ENCODE results near the gene LRMDA. TPM values are rescaled to one million over a fixed set of nuclear protein-coding genes. Genes with fewer than 3 reads are reported as not detected.

Gene LRMDA
- total RNA-seq, 1 donor from 2014 or later = 5.2 TPM

DNA sequence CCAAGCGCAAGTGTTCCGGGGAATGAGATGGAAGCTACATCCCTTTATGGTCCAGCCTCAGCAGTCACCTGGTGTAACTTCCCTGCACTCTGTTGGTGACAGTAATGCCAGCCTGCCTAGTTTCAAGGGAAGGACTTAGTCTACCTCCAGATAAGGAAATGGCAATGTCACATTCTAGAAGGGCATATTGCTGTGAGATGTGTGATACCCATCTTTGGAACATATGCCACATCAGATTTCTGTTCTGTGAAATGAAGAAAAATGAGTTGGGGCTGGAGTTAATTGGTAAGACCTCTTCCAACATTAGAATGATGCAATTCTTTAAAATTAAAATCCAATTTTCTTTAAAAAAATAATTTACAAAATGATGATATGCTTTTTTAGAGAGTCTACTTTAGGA lies 212.0 kb downstream of the LRMDA start:
- Histone ChIP-seq H3K27me3 (no peaks in the 10 kb centered on the region), H3K9me3 (ENCODE audit: low read depth) (no peaks in the 10 kb centered on the region), H3K79me2 (ENCODE audit: low read depth) (no peaks in the 10 kb centered on the region), H3K9ac (no peak overlapping the region), H3K4me1 (peaks cover 6% of the 10 kb centered on the region), H2AFZ (replicated peaks) (no peak overlapping the region), H4K20me1 (ENCODE audit: low read depth) (no peaks in the 10 kb centered on the region), H3K36me3 (no peaks in the 10 kb centered on the region), H3K4me2 (no peak overlapping the region), H3K4me3 (no peak overlapping the region), H3K27ac (no peak overlapping the region), H3F3A (ENCODE audit: low read depth) (no peaks in the 10 kb centered on the region)
- TF ChIP-seq EZH2 (IDR thresholded peaks at IDR 0.05) (no peak), EZH2phosphoT487 (IDR thresholded peaks at IDR 0.05) (no peak)
- TF ChIP-seq, protein P1, sequence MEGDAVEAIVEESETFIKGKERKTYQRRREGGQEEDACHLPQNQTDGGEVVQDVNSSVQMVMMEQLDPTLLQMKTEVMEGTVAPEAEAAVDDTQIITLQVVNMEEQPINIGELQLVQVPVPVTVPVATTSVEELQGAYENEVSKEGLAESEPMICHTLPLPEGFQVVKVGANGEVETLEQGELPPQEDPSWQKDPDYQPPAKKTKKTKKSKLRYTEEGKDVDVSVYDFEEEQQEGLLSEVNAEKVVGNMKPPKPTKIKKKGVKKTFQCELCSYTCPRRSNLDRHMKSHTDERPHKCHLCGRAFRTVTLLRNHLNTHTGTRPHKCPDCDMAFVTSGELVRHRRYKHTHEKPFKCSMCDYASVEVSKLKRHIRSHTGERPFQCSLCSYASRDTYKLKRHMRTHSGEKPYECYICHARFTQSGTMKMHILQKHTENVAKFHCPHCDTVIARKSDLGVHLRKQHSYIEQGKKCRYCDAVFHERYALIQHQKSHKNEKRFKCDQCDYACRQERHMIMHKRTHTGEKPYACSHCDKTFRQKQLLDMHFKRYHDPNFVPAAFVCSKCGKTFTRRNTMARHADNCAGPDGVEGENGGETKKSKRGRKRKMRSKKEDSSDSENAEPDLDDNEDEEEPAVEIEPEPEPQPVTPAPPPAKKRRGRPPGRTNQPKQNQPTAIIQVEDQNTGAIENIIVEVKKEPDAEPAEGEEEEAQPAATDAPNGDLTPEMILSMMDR (IDR thresholded peaks at IDR 0.05) = no peak
- Mint-ChIP-seq H3K9me3 (no peaks in the 10 kb centered on the region), H3K27ac (no peak overlapping the region), H3K27me3 (ENCODE audit: insufficient read depth, low read depth) (peaks cover 6% of the 10 kb centered on the region), H3K36me3 (no peaks in the 10 kb centered on the region), H3K4me3 (no peak overlapping the region), H3K4me1 (peaks cover 9% of the 10 kb centered on the region)
- DNase-seq (ENCODE audit: low spot score) = no peak

DNA sequence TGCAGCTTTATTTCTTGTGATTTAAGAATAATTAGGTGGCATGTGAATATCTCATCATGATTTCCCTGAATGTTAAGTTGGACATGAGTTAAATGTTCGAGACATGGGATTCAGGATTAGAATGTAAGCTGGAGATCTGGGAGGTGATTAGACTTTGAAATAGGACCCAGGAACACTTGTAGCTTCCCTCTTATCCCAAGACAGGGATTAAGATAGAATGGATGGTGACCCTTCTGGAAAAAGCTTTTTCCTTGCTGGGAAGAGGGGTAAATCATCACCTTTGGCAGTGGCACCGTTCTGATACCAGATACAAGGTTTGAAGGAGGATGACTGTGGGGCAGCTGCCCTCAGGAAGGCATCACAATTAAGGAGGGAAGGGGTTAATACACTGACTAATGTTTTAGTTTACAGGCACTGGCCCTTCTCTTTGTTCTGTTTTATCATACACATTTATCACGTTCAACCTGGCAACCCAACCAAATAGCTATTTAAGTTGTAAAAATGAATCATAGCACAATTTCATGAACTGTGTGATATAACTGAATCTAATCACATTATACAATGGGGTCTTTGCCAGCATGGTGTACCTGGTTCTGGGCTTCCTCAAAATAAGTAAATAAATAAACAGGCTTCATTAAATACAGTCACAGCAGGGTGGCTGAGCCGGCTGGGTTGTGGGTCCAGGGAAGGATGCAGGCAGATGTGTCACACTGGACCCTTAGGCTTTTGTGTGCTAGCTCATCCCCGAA lies 212.7 kb downstream of the LRMDA start:
- H3K9me3 Mint-ChIP-seq = no peaks in the 10 kb centered on the region

DNA sequence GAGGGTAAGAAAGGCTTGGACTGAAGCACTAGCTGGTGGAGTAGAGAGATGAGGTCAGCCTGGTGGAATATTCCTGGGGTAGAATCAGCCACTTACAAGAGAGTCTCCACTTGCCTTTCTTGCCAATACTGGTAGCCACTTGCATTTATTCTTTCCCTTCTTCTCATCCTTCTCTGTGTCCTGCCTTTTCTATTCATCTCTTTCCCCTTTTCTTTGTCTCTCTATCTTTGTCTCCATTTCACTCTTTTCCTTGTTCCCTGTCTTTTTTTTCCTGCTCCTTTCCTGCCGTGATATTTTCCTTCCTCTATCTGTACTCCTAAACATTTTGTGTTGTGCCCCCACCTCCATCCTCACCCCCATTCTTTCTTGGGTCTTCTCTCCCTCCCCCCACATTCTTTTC lies 214.3 kb downstream of the LRMDA start:
- Mint-ChIP-seq H3K9me3 (no peaks in the 10 kb centered on the region), H3K27me3 (ENCODE audit: insufficient read depth, low read depth) (peaks cover 6% of the 10 kb centered on the region), H3K4me3 (no peak overlapping the region), H3K27ac (no peak overlapping the region), H3K36me3 (no peaks in the 10 kb centered on the region), H3K4me1 (peaks cover 11% of the 10 kb centered on the region)
- H3K9me3 ChIP-seq (ENCODE audit: low read depth) = no peaks in the 10 kb centered on the region
- H2AFZ ChIP-seq (replicated peaks) = no peak overlapping the region
- no peaks in the 10 kb centered on the region for H3F3A ChIP-seq (ENCODE audit: low read depth)
- H3K27ac ChIP-seq = no peak overlapping the region
- H3K4me3 ChIP-seq = no peak overlapping the region
- no peaks in the 10 kb centered on the region for H3K79me2 ChIP-seq (ENCODE audit: low read depth)
- H3K36me3 ChIP-seq = no peaks in the 10 kb centered on the region
- peaks cover 9% of the 10 kb centered on the region for H3K4me1 ChIP-seq
- no peaks in the 10 kb centered on the region for H4K20me1 ChIP-seq (ENCODE audit: low read depth)
- H3K4me2 ChIP-seq = no peak overlapping the region
- TF ChIP-seq EZH2 (IDR thresholded peaks at IDR 0.05) = no peak
- TF ChIP-seq, protein P1 (IDR thresholded peaks at IDR 0.05) = no peak
- TF ChIP-seq EZH2phosphoT487 (IDR thresholded peaks at IDR 0.05) = no peak
- H3K9ac ChIP-seq = no peak overlapping the region
- no peaks in the 10 kb centered on the region for H3K27me3 ChIP-seq
- no peak for DNase-seq (ENCODE audit: low spot score)

More for the DNA sequence above, 212.7 kb downstream of the LRMDA start:
- peaks cover 13% of the 10 kb centered on the region for H3K4me1 Mint-ChIP-seq
- Histone ChIP-seq H3K4me1 (peaks cover 9% of the 10 kb centered on the region), H3K9ac (no peak overlapping the region), H3K79me2 (ENCODE audit: low read depth) (no peaks in the 10 kb centered on the region), H3F3A (ENCODE audit: low read depth) (no peaks in the 10 kb centered on the region), H3K4me3 (no peak overlapping the region), H3K27me3 (no peaks in the 10 kb centered on the region), H2AFZ (replicated peaks) (no peak overlapping the region), H3K4me2 (no peak overlapping the region), H3K9me3 (ENCODE audit: low read depth) (no peaks in the 10 kb centered on the region), H3K36me3 (no peaks in the 10 kb centered on the region), H3K27ac (no peak overlapping the region), H4K20me1 (ENCODE audit: low read depth) (no peaks in the 10 kb centered on the region)
- TF ChIP-seq EZH2 (IDR thresholded peaks at IDR 0.05) (no peak), EZH2phosphoT487 (IDR thresholded peaks at IDR 0.05) (no peak)
- TF ChIP-seq, protein P1 (IDR thresholded peaks at IDR 0.05) = no peak
- H3K27me3 Mint-ChIP-seq (ENCODE audit: insufficient read depth, low read depth) = peaks cover 6% of the 10 kb centered on the region
- H3K27ac Mint-ChIP-seq = no peak overlapping the region
- no peak for DNase-seq (ENCODE audit: low spot score)
- H3K36me3 Mint-ChIP-seq = no peaks in the 10 kb centered on the region
- no peak overlapping the region for H3K4me3 Mint-ChIP-seq

All from neural progenitor cell (in vitro differentiated cells).